Activated naive CD4-positive, alpha-beta T cell treated with anti-CD3 and anti-CD28 coated beads for 36 hours (primary cell): ENCODE data around the gene SLC9A9. TPM values are rescaled to one million over a fixed set of nuclear protein-coding genes. Genes with fewer than 3 reads are reported as not detected.

Source experiments
- CTCF ChIA-PET: fragments of 350-600 bp; sonication (Branson Sonifier 250); formaldehyde crosslinking; loops from one replicate; lab custom pipeline; 2021; ENCODE audit warnings: antibody characterized with exemption; lab: Charles Lee
- DNase-seq: peaks from one replicate; pipeline ENCODE4 v3.0.0-alpha.2; 2020
- H3K27ac Mint-ChIP-seq: one replicate; pipeline ENCODE4 v1.8.0; 2021; ENCODE audit warnings: mild to moderate bottlenecking, mixed read lengths
- H3K27me3 Mint-ChIP-seq: one replicate; pipeline ENCODE4 v1.8.0; 2021; ENCODE audit warnings: low read depth, mixed read lengths
- H3K36me3 Mint-ChIP-seq: one replicate; pipeline ENCODE4 v1.8.0; 2021; ENCODE audit warnings: low read depth, mixed read lengths
- H3K4me1 Mint-ChIP-seq: one replicate; pipeline ENCODE4 v1.8.0; 2021; ENCODE audit warnings: low read depth, mixed read lengths
- H3K4me3 Mint-ChIP-seq: one replicate; pipeline ENCODE4 v1.8.0; 2021; ENCODE audit warnings: mild to moderate bottlenecking, moderate library complexity, mixed read lengths
- H3K9me3 Mint-ChIP-seq: one replicate; pipeline ENCODE4 v1.8.0; 2021; ENCODE audit warnings: mixed read lengths
- intact Hi-C: fragments of 100-400 bp; cut with micrococcal nuclease; formaldehyde crosslinking; loops from one replicate; pipeline ENCODE4 v1.15.1; 2023
- total RNA-seq, 2 experiments: library from RNA; stranded (reverse); gene quantifications; one replicate each; pipeline ENCODE4 v1.2.3, GENCODE V29; 2021

The SLC9A9 gene
- total RNA-seq, 2 experiments from 2014 or later, result 0.33 to 0.49 TPM

DNA sequence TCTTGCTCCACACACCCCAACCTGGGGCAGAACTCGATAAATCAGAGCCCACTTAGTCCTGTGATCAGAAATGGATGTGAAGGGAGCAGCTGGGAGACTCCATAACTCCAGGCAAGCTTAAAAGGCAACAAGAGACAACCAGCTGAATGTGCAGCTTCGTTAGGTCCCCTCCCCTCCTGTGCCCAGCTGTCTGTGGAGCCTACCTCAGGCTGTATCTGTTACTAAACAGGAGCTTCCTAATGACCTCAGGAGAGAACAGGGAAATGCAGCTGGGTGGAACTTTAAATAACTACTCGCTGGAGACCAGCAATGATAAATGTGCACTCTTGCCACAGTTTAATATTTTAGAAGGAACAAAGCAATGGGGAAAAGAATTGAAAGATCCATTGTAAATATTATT is 25.9 kb downstream of the SLC9A9 start:
- Mint-ChIP-seq H3K27ac (no peak overlapping the region), H3K27me3 (no peaks in the 10 kb centered on the region), H3K9me3 (no peaks in the 10 kb centered on the region), H3K4me3 (no peak overlapping the region), H3K4me1 (peaks cover 20% of the 10 kb centered on the region), H3K36me3 (peaks cover 4% of the 10 kb centered on the region)
- intact Hi-C loops, result no loop called here
- CTCF ChIA-PET, result interaction anchor here (0.8 to 1.2 kb wide), 4 partner anchors 22 to 71 kb away, joined by 3 to 5 read pairs (median 4); no protein-coding TSS in a partner anchor
- no peak for DNase-seq

DNA sequence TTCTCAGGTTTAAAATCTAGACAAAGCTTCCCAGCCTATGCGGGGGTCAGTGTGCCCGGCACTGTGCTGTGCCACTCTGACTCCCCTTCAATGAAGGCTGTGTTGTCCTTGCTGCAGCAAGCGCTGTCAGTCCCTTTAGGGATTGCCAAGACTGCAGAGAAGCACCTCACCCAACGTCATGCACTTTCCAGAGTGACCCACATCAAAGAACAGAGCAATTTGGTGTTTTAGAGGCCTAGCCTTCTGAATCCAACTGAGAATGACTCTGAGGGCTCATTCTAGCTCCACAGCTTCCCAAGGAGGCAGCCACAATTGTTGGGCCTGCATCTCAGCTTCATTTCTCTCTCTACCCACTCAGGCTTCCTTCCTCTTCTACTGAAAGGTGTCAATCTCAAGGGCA is 26.4 kb downstream of the SLC9A9 start:
- no peak overlapping the region for H3K4me3 Mint-ChIP-seq
- CTCF ChIA-PET, result interaction anchor here (0.7 to 1.2 kb wide), 4 partner anchors 16 to 72 kb away, joined by 3 to 5 read pairs (median 4); no protein-coding TSS in a partner anchor
- intact Hi-C loops, result no loop called here
- DNase-seq, result no peak
- no peaks in the 10 kb centered on the region for H3K27me3 Mint-ChIP-seq
- H3K27ac Mint-ChIP-seq, result no peak overlapping the region
- H3K9me3 Mint-ChIP-seq, result no peaks in the 10 kb centered on the region
- peaks cover 4% of the 10 kb centered on the region for H3K36me3 Mint-ChIP-seq
- peaks cover 20% of the 10 kb centered on the region for H3K4me1 Mint-ChIP-seq

DNA sequence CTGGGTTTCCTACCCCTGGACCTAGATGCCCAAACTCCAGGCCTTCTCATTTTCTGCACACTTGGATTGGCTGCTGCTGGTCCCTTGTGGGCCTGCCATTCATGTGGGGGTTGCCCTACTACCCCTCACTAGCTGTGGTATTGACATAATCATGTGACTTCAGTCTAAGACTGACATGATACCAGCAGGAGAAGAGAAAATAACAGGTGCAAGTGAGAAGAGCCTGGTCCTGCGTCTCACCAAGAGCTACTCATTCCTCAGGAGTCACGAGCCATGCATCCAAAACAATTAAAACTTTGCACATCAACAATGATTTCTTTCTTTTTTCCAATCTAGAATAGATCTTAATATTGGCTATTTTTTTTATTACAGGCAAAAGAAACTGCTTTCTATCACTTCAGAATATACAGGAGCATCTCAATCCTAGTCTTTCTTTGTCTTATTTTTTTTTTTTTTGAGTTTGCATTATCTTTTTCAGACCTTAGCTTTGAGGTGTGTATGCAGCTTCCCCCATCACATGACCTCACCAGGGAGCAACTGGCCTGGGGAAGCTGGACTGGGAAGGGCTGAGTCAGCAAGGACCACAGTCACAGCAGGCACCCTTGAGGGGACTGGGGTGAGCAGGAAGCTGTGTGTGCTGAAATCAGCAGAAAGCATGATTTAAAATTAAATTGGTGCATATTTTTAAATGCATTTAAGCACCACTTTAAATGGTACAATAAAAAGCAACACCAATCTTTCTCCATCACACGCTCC is 27.6 kb downstream of the SLC9A9 start:
- peaks cover 1% of the 10 kb centered on the region for H3K9me3 Mint-ChIP-seq
- CTCF ChIA-PET, result interaction anchor here (0.7 to 1.0 kb wide), 2 partner anchors 155 to 211 kb away, joined by 3 to 4 read pairs; no protein-coding TSS in a partner anchor

DNA sequence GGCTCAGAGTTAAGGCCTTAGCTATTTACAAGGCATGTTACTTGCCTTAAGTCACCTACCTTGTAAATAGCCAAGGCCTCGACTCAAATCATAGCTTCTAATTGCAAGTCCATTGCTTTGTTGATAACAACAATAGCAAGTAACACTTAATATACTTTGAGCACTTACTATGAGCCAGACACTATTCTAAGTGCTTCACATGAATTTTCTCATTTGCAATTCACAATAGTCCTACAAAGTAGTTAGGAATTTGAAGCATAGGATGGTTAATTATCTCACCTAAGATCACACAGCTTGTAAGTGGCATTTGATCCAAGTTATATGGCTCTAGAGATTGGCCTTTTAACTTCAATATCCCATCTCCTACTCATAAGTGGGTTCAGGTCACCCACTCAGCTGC is 28.4 kb downstream of the SLC9A9 start:
- no peak for DNase-seq
- peaks cover 7% of the 10 kb centered on the region for H3K4me1 Mint-ChIP-seq
- H3K4me3 Mint-ChIP-seq, result no peak overlapping the region
- no peak overlapping the region for H3K27ac Mint-ChIP-seq
- peaks cover 1% of the 10 kb centered on the region for H3K9me3 Mint-ChIP-seq
- CTCF ChIA-PET, result interaction anchor here (1.0 kb wide), 1 partner anchor 156 kb away, joined by 3 read pairs; no protein-coding TSS in a partner anchor
- intact Hi-C loops, result no loop called here
- H3K36me3 Mint-ChIP-seq, result peaks cover 2% of the 10 kb centered on the region
- no peaks in the 10 kb centered on the region for H3K27me3 Mint-ChIP-seq

More for the DNA sequence above, 27.6 kb downstream of the SLC9A9 start:
- intact Hi-C loops, result no loop called here
- H3K27me3 Mint-ChIP-seq, result no peaks in the 10 kb centered on the region
- no peak overlapping the region for H3K4me3 Mint-ChIP-seq
- H3K27ac Mint-ChIP-seq, result no peak overlapping the region
- no peak for DNase-seq
- peaks cover 2% of the 10 kb centered on the region for H3K36me3 Mint-ChIP-seq
- peaks cover 9% of the 10 kb centered on the region for H3K4me1 Mint-ChIP-seq

DNA sequence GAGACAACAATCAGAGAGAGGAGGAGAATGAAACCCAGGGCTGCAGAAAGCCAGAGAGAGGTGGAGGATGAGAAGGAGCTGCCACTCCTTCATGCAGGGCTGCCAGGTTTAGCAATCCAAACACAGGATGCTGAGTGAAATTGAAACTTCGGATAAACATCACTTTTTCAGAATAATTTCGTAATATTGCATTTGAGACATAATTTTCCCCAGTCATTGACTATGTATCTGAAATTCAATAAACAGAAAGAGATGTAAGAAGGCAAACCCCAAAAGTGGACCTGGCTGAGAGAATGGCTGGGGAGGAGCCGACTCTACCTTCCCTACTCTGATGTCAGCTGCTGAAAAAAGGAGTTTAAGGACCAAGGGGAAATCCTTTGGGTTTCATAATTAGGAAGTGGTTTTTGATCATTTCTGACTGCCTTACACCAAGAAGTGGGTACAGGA is 33.8 kb downstream of the SLC9A9 start:
- Mint-ChIP-seq H3K4me1 (peaks cover 16% of the 10 kb centered on the region), H3K4me3 (no peak overlapping the region), H3K27ac (peak overlapping the region; percentile 4), H3K9me3 (peaks cover 1% of the 10 kb centered on the region), H3K36me3 (no peaks in the 10 kb centered on the region), H3K27me3 (no peaks in the 10 kb centered on the region)
- DNase-seq, result peak; percentile 23
- CTCF ChIA-PET, result no interaction called here
- intact Hi-C loops, result loop anchor here (1.0 kb wide), 2 partner anchors 18 to 34 kb away; partner anchors contain the start of gene SLC9A9

DNA sequence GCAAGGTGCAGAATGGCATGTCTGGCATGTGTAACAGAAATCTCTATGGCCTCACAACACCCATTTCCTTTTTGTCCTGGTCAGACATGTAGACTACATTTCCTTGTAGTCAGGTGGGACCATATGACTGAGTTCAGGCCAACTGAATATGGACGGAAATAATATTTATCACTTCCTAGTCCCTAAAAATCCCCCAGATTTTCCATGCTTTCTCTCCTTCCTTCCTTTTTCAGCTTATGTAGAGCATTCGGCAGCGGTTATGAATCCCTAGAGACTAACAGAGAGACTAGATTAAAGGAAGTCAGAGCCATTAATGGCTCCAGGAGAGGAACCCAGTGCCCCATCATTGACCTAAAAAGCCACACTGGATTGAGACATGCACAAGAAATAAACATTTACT is 35.8 kb downstream of the SLC9A9 start:
- Mint-ChIP-seq H3K4me3 (no peak overlapping the region), H3K9me3 (peaks cover 1% of the 10 kb centered on the region), H3K27me3 (no peaks in the 10 kb centered on the region), H3K36me3 (no peaks in the 10 kb centered on the region), H3K4me1 (peaks cover 16% of the 10 kb centered on the region), H3K27ac (no peak overlapping the region)
- DNase-seq, result no peak
- intact Hi-C loops, result no loop called here
- CTCF ChIA-PET, result no interaction called here

DNA sequence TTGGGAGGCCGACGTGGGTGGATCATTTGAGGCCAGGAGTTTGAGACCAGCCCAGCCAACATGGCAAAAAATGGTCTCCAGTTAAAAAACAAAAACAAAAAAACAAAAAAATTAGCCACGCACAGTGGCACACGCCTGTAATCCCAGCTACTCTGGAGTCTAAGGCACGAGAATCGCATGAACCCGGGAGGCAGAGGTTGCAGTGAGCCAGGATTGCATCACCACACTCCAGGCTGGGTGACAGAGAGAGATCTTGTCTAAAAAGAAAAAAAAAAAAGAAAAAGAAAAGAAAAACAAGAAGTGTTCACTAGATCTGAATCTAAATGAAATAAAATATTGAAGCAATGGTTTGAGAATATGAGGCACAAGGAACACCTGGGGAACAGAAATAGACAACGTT is 36.7 kb downstream of the SLC9A9 start:
- Mint-ChIP-seq H3K4me1 (peaks cover 16% of the 10 kb centered on the region), H3K27ac (no peak overlapping the region), H3K9me3 (no peaks in the 10 kb centered on the region), H3K27me3 (no peaks in the 10 kb centered on the region), H3K4me3 (no peak overlapping the region), H3K36me3 (no peaks in the 10 kb centered on the region)
- intact Hi-C loops, result no loop called here
- no peak for DNase-seq
- CTCF ChIA-PET, result no interaction called here

DNA sequence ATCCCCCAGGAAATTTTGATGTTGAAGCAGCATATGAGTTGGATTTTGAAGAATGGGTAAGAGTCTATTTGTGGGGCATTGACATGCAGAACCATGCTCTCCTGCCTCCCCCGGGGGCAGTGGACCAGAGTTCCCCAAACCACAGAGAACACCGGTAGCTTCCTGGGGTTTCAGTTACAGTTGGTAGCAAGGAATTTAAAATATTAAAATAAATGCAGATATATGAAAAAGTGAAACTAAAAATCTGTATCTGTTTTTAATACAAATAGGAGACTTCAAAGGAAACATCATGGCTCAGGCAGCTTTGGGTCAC is 37.4 kb downstream of the SLC9A9 start:
- Mint-ChIP-seq H3K27me3 (no peaks in the 10 kb centered on the region), H3K9me3 (no peaks in the 10 kb centered on the region), H3K4me1 (peaks cover 16% of the 10 kb centered on the region), H3K4me3 (no peak overlapping the region), H3K27ac (no peak overlapping the region), H3K36me3 (no peaks in the 10 kb centered on the region)
- DNase-seq, result no peak
- CTCF ChIA-PET, result no interaction called here
- intact Hi-C loops, result loop anchor here (1.0 kb wide), 1 partner anchor 37 kb away; the partner anchor contains the start of gene SLC9A9

DNA sequence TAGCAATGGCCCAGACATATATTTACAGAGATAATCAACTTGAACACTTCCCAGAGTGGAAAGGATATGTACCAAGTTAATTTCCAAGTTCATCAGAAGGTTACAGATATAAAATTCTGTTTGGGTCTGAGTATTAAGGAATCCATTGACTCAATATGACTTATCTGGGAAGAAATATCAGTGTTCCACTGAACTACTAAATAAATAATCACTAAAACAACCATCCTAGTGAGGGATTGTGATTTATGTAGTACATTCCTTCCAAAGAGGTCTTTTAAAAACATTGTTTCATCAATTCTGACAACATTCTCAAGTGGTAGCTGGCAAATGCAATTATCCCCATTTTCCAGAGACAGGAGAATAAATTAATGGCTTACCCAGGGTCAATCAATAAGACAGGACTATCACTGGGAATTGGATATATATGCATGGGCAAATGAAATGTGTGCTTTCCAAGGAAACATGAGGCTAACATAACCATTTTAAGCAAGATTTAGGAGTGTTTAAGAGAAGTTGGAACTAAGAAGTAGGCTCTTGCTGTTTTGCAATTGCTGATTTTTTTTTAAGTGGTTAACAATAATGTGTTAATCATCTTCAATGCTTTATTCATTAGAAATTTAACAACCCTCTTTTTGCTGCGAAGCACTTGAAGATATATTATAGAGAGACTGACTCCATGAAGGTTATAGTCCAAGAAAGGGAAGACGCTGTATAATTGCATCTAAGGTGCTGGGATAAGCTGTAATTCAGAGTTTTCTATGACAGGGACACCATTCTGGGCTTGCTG is 37.9 kb downstream of the SLC9A9 start:
- Mint-ChIP-seq H3K9me3 (no peaks in the 10 kb centered on the region), H3K4me1 (peaks cover 16% of the 10 kb centered on the region), H3K36me3 (no peaks in the 10 kb centered on the region), H3K4me3 (no peak overlapping the region), H3K27me3 (no peaks in the 10 kb centered on the region), H3K27ac (no peak overlapping the region)
- CTCF ChIA-PET, result no interaction called here
- no peak for DNase-seq
- intact Hi-C loops, result loop anchor here (1.0 kb wide), 1 partner anchor 38 kb away; the partner anchor contains the start of gene SLC9A9

DNA sequence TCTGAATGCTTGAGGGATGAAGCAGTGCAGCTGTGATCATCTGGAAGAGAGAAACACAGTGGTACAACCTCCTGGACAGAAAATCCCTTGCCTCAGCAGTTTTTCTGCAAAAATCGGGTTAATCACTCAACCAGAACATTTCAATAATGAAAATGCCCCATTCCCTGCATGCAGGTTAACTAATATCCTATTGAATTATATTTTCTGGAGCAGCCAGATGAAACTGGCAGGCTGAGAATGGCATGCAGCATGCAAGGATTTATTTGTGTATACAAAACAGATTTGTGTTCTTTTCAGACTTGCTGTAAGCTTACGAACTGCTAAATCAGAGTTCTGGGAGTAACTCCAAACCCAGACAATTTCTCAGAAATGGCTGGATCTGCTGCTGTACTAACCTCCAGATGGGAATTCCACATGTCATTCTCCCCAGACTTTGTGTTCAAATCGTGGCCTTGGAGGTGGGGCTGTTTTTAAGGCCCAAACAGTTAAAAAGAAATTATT is 39.1 kb downstream of the SLC9A9 start:
- intact Hi-C loops, result no loop called here
- Mint-ChIP-seq H3K27me3 (no peaks in the 10 kb centered on the region), H3K4me1 (peaks cover 5% of the 10 kb centered on the region), H3K4me3 (no peak overlapping the region), H3K27ac (no peak overlapping the region), H3K36me3 (no peaks in the 10 kb centered on the region), H3K9me3 (no peaks in the 10 kb centered on the region)
- CTCF ChIA-PET, result no interaction called here
- no peak for DNase-seq

DNA sequence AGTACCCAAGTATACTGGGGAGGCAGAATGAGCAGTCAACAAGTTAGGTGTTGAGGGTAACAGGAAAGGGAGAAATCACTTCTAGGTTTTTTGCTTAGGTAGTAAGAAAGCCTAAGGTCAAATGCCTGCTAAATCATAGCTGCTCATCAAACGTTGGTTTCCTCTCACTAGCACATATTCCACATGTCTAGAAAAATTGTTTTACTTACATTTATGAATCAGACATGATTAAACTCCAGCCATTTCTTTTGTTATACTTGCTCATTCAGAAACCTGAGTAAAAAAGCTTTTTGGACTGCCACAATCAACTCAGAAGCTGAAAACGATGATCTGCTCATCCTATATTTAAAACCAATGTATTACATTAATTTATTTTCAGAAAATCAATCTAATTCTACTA is 40.2 kb downstream of the SLC9A9 start:
- no peaks in the 10 kb centered on the region for H3K4me1 Mint-ChIP-seq
- intact Hi-C loops, result no loop called here
- CTCF ChIA-PET, result interaction anchor here (0.6 kb wide), 1 partner anchor 98 kb away, joined by 4 read pairs; no protein-coding TSS in a partner anchor
- H3K9me3 Mint-ChIP-seq, result no peaks in the 10 kb centered on the region
- H3K4me3 Mint-ChIP-seq, result no peak overlapping the region
- no peaks in the 10 kb centered on the region for H3K27me3 Mint-ChIP-seq
- H3K36me3 Mint-ChIP-seq, result no peaks in the 10 kb centered on the region
- H3K27ac Mint-ChIP-seq, result no peak overlapping the region
- no peak for DNase-seq

DNA sequence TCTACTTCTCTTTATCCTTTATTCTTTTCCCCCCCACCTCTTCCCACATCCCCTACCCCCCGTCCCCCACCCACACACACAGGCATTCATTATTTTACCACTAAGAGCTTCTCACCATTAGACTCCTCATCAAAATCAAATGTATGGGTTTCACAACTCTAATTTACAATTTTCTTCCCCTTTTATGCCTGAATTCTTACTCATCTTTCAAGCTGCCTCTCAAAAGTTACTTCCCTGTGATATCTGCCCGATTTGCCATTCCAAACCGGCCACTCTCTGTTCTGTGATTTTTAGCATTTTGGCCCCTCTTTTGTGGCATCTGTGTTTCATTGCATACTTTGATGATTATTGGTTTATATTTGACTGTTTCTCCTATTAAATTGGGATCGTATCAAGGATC is 42.2 kb downstream of the SLC9A9 start:
- DNase-seq, result no peak
- H3K36me3 Mint-ChIP-seq, result no peaks in the 10 kb centered on the region
- intact Hi-C loops, result no loop called here
- H3K27ac Mint-ChIP-seq, result no peak overlapping the region
- CTCF ChIA-PET, result no interaction called here
- H3K27me3 Mint-ChIP-seq, result no peaks in the 10 kb centered on the region
- no peaks in the 10 kb centered on the region for H3K4me1 Mint-ChIP-seq
- H3K9me3 Mint-ChIP-seq, result no peaks in the 10 kb centered on the region
- no peak overlapping the region for H3K4me3 Mint-ChIP-seq
